Activated T-helper 17 cell treated with anti-CD3 and anti-CD28 coated beads, Interleukin-2, amount 50 U/mL, for 72 hours (primary cell): Measurements from ENCODE around the gene TMEM138. TPM values are rescaled to one million over a fixed set of nuclear protein-coding genes. Genes with fewer than 3 reads are reported as not detected.

ENCODE experiments used
- ATAC-seq: fragments of 150-1000 bp; cut with Tn5 transposase; replicated peaks from 2 replicates; pipeline ENCODE4 v1.10.0; 2021; ENCODE audit warnings: mild to moderate bottlenecking, moderate library complexity
- H3K27ac Mint-ChIP-seq: one replicate; pipeline ENCODE4 v1.8.0; 2022; ENCODE audit warnings: mixed read lengths
- H3K27me3 Mint-ChIP-seq: one replicate; pipeline ENCODE4 v1.8.0; 2022; ENCODE audit warnings: mixed read lengths
- H3K36me3 Mint-ChIP-seq: one replicate; pipeline ENCODE4 v1.8.0; 2022; ENCODE audit warnings: low read depth, mild to moderate bottlenecking, mixed read lengths
- H3K4me1 Mint-ChIP-seq: one replicate; pipeline ENCODE4 v1.8.0; 2022; ENCODE audit warnings: mixed read lengths
- H3K4me3 Mint-ChIP-seq: one replicate; pipeline ENCODE4 v1.8.0; 2022; ENCODE audit warnings: mild to moderate bottlenecking, mixed read lengths
- H3K9me3 Mint-ChIP-seq: one replicate; pipeline ENCODE4 v1.8.0; 2022; ENCODE audit warnings: mixed read lengths
- total RNA-seq, 2 donors: library from RNA; stranded (reverse); gene quantifications; one replicate each; pipeline ENCODE4 v1.2.3, GENCODE V29; 2022

Gene TMEM138
- total RNA-seq, 2 donors from 2014 or later, result 30.6 to 47.9 TPM

DNA sequence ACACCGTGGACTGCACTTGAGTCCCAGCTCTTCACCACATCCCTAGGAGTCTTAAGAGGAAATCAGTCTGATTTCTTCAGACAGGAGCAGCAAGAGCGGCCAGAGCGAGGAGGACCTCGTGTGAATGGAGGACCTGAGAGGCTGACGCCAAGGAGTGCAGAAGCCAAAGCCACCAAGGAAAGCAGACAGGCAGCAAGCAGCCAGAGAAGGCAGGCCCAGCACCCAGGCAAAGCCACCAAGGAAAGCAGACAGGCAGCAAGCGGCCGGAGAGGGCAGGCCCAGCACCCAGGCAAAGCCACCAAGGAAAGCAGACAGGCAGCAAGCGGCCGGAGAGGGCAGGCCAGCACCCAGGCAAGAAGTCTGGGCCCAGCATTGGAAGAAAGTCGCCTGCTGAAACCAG lies 12.3 kb upstream of the TMEM138 start:
- no peak for ATAC-seq
- Mint-ChIP-seq H3K27me3 (no peaks in the 10 kb centered on the region), H3K27ac (no peak overlapping the region), H3K9me3 (no peaks in the 10 kb centered on the region), H3K4me1 (peaks cover 5% of the 10 kb centered on the region), H3K36me3 (peaks cover 38% of the 10 kb centered on the region), H3K4me3 (no peak overlapping the region)

DNA sequence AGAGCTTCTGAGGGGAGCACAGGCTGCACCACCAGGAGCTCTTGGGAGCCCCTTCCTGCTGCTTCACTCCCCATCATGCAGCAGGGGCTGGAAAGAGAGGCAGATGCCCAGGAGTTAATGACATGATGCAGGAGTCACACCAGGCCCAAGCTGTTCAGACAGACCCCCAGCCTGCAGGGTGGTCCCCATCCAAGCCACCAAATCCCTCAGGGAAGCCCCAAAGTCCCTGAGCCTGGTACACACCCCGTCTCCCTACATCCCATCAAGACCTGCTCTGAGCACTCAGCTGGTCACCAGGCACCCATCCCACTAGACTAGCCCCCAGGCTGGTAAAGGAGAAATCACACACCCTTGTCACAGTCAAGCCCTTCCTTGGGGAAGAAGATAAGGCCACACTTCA lies 11.8 kb upstream of the TMEM138 start:
- ATAC-seq, result no peak
- Mint-ChIP-seq H3K27ac (no peak overlapping the region), H3K4me1 (peaks cover 5% of the 10 kb centered on the region), H3K36me3 (peaks cover 38% of the 10 kb centered on the region), H3K9me3 (no peaks in the 10 kb centered on the region), H3K27me3 (no peaks in the 10 kb centered on the region), H3K4me3 (no peak overlapping the region)

DNA sequence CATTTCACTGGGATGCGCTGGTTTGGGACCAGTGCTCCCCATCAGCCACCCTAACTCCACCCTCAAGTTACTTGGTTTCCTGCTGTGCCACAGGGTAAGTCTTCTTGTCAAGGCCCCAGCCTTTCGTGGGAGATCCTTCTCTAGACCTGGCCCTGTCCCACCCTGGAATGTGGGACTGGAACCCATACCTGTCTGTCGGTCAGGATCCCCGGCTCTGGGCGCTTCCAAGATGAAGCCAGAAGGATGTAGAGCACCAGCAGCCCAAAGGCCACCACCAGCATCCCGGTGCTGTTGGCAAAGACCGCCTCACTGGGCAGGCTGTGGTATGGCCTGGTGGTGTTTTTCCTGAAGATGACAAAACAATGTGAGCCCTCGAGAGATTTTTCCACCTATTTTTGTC lies 11.4 kb upstream of the TMEM138 start:
- H3K9me3 Mint-ChIP-seq, result no peaks in the 10 kb centered on the region
- no peak overlapping the region for H3K4me3 Mint-ChIP-seq
- no peak overlapping the region for H3K27ac Mint-ChIP-seq
- no peak for ATAC-seq
- H3K4me1 Mint-ChIP-seq, result peaks cover 5% of the 10 kb centered on the region
- peaks cover 38% of the 10 kb centered on the region for H3K36me3 Mint-ChIP-seq
- H3K27me3 Mint-ChIP-seq, result no peaks in the 10 kb centered on the region

DNA sequence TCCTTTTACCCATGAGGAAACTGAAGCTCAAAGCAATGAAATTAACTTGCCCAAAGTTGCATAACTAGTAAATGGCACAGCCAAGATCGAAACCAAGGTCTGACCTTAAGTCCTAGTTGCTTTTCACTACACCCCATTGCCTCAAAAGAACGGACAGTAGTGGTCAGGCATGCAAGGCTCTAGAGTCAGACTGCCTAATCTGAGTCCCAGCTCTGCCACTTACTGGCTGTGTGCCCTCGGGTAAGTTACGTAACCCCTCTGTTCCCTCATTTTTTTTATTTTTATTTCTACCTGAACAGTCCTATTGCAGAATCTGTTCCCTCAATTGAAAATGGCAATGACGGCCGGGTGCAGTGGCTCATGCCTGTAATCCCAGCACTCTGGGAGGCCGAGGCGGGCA lies 10.1 kb upstream of the TMEM138 start:
- H3K4me3 Mint-ChIP-seq, result no peak overlapping the region
- H3K4me1 Mint-ChIP-seq, result peaks cover 5% of the 10 kb centered on the region

DNA sequence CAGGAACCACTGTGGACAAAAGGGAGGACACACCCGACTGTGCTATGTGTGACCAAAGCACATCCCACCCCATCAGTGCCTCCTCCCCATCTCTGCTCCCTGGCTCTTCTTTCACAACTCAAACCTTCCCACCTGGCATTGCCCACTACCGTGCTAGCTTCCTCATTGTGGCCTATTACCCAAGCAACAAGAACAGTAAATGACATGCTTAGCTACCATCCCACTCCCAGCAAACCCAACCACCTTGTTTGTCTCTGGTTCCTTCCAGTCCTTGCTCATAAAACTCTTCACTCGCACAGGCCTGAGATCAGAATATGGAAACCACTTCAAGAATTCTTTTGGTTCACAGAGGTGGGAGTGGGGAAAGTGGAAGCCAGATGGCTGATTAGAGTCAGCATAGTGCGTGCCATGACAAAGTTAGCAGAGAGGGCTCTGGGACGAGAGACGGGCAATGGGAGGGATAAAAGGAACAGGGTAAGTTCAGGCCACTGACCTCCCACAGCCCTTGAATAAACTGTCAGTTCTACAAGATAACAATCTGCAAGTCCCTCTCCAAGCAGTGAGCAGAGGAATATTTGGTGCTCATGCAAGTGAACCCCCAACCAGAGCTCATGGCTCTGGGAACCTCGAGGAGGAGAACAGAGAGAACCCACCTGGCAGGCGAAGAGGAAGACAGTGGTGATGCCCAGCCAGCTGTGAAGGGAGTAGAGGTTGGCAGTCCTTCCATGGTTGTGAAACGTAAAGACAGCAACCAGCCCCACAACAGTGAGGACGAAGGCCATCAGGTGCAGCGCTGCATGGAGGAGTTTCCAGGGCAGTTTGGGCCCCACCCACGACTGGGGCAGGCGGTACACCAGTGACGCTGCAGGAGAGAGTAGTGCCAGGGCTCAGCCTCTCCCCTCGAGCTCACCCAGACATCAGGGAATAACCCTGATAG lies 8.8 kb upstream of the TMEM138 start:
- Mint-ChIP-seq H3K27me3 (no peaks in the 10 kb centered on the region), H3K9me3 (no peaks in the 10 kb centered on the region)

More for the DNA sequence above, 10.1 kb upstream of the TMEM138 start:
- Mint-ChIP-seq H3K36me3 (peaks cover 38% of the 10 kb centered on the region), H3K27ac (no peak overlapping the region), H3K27me3 (no peaks in the 10 kb centered on the region), H3K9me3 (no peaks in the 10 kb centered on the region)
- no peak for ATAC-seq

DNA sequence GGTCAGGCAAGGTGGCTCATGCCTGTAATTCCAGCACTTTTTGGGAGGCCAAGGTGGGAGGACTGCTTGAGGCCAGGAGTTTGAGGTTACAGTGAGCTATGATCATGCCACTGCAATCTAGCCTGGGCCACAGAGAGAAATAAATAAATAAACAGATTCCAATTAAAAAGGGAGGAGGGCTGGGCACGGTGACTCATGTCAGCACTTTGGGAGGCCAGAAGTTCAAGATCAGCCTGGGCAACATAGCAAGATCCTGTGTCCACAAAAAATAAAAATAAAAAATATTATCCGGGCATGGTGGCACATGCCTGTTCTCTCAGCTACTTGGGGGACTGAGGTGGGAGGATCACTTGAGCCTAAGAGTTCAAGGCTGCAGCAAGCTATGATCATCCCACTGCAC lies 8.0 kb upstream of the TMEM138 start:
- no peaks in the 10 kb centered on the region for H3K9me3 Mint-ChIP-seq
- H3K4me3 Mint-ChIP-seq, result no peak overlapping the region
- no peak overlapping the region for H3K27ac Mint-ChIP-seq
- peaks cover 32% of the 10 kb centered on the region for H3K36me3 Mint-ChIP-seq
- H3K27me3 Mint-ChIP-seq, result no peaks in the 10 kb centered on the region
- peaks cover 9% of the 10 kb centered on the region for H3K4me1 Mint-ChIP-seq
- ATAC-seq, result no peak

More for the DNA sequence above, 8.8 kb upstream of the TMEM138 start:
- Mint-ChIP-seq H3K36me3 (peaks cover 38% of the 10 kb centered on the region), H3K4me1 (peaks cover 9% of the 10 kb centered on the region), H3K4me3 (no peak overlapping the region), H3K27ac (no peak overlapping the region)
- no peak for ATAC-seq

DNA sequence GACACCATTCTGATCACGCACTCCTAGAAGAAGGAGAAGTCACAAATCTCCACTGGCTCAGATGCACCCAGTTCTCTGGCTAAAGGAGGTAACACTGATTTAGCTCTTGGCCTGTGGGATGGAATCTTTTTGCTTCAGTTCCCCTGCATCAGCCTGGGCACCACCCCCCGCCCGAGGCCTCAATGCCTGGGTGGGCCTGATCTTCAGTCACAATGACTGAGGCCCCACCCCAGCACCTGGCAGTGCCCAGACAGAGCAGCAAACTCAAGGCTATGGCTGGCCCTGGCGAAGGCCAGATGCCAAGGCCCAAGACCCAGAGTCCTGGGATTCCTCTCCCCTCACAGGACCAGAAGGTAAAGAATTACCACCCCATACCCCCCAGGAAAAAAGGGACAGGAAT lies 5.5 kb upstream of the TMEM138 start:
- peaks cover 19% of the 10 kb centered on the region for H3K36me3 Mint-ChIP-seq
- ATAC-seq, result no peak
- H3K27me3 Mint-ChIP-seq, result no peaks in the 10 kb centered on the region
- H3K4me3 Mint-ChIP-seq, result no peak overlapping the region
- H3K27ac Mint-ChIP-seq, result peak overlapping the region; percentile 58
- peaks cover 9% of the 10 kb centered on the region for H3K4me1 Mint-ChIP-seq
- no peaks in the 10 kb centered on the region for H3K9me3 Mint-ChIP-seq

DNA sequence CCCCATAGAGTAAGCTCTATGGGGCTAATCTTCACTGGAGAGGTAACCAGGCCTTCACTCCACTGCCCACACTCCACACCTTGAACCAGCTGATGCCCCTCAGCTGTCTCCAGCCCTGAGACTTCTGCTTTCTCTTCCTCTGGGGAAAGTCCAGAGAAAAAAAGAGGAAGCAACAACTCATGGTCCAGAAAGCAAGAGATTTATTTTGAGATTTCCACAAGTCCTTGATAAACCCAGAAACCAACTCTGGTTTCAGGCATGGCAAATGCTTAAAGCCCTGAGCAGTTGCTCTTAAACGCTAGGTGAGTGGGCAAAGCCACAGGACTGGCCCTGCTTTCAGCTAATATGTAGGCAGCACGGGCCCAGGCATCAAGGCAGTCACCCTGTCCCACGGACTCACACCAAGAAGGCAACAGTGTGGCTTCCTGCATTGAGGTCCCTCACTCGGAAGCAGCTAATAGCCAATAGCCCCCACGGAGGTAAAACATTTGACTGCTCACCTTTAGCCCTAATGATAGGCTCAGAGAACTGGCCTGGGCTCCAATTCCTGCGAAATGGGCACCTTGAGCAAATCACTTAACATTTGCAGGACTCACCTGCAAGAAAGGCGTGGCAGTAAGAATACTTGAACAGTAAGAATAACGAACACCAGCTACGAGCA lies 4.8 kb upstream of the TMEM138 start:
- Mint-ChIP-seq H3K27ac (peak overlapping the region; percentile 58), H3K27me3 (no peaks in the 10 kb centered on the region), H3K4me1 (peaks cover 10% of the 10 kb centered on the region), H3K9me3 (no peaks in the 10 kb centered on the region), H3K4me3 (no peak overlapping the region), H3K36me3 (peaks cover 19% of the 10 kb centered on the region)
- no peak for ATAC-seq

DNA sequence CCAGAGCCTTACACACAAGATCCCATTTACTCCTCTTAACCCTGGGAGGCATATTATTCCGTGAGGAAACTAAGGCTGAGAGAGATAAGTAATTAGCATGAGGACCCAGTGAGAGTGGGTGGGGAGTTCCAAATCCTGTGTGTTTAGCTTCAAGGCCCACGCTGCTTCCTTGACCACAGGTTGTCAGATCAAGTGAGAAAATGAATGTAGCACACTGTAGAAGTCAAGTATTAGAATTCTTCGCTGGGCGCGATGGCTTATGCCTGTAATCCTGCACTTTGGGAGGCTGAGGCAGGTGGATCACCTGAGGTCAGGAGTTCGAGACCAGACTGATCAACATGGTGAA lies 4.3 kb upstream of the TMEM138 start:
- H3K27me3 Mint-ChIP-seq, result no peaks in the 10 kb centered on the region
- no peak for ATAC-seq
- H3K36me3 Mint-ChIP-seq, result peaks cover 19% of the 10 kb centered on the region
- peak overlapping the region; percentile 58 for H3K27ac Mint-ChIP-seq
- H3K4me3 Mint-ChIP-seq, result no peak overlapping the region
- H3K4me1 Mint-ChIP-seq, result peaks cover 15% of the 10 kb centered on the region
- H3K9me3 Mint-ChIP-seq, result no peaks in the 10 kb centered on the region

DNA sequence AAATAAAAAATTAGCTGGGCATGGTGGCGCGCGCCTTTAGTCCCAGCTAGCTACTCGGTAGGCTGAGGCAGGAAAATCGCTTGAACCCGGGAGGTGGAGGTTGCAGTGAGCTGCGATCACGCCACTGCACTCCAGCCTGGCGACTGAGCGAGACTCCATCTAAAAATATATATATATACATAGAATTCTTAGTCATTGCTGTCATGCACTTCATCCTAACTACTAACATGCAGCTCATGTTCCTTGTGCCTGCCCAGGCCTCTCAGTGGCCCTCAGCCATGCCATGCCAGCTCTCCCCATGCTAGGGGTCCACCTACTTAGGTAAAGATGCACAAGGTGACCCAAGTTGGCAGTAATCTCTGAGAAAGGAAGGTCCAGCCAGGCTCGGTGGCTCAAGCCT lies 3.6 kb upstream of the TMEM138 start:
- Mint-ChIP-seq H3K36me3 (peaks cover 19% of the 10 kb centered on the region), H3K4me1 (peaks cover 16% of the 10 kb centered on the region), H3K27ac (no peak overlapping the region), H3K27me3 (no peaks in the 10 kb centered on the region), H3K4me3 (no peak overlapping the region), H3K9me3 (no peaks in the 10 kb centered on the region)
- no peak for ATAC-seq

DNA sequence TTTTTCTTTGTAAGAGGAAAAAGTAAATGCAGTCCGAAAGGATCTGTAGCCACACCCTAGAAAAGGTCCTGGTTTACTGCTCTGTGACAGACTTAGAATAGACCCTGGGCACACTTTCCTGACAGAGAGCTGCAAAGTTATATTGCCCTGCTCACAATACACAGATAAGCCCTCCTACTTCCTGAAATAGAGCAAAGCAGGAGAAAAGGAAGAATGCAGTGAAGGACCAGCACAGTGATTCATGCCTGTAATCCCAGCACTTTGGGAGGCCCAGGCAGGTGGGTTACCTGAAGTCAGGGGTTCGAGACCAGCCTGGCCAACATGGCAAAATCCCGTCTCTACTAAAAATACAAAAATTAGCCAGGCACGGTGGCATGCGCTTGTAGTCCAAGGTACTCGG lies 2.7 kb upstream of the TMEM138 start:
- no peaks in the 10 kb centered on the region for H3K9me3 Mint-ChIP-seq
- peaks cover 17% of the 10 kb centered on the region for H3K4me1 Mint-ChIP-seq
- no peak for ATAC-seq
- H3K36me3 Mint-ChIP-seq, result peaks cover 26% of the 10 kb centered on the region
- H3K27me3 Mint-ChIP-seq, result no peaks in the 10 kb centered on the region
- peak overlapping the region; percentile 98 for H3K4me3 Mint-ChIP-seq
- H3K27ac Mint-ChIP-seq, result no peak overlapping the region

DNA sequence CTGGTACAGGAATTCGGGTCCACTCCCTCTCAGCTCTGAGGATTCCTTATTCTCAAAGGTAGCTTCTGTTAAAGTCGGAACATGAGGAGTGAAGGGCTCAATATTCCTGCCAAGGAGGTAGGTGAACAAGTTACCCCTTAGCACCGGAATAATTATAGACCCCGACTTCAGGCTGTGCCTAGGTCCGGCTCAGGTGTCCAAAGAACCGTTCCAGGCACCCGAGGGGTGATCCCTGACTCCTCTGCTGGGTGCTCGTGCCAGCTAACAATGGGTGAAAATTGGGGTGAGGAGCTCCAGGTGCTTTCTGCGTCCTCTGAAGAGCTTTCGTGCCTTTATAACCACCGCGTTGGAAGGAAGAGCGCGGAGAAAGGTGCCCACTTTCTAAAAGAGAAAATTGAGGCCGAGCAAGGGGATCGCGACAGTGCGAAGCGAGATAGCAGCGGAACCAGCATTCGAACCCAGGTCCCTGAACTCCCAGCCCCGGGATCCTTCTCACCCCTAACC lies 885 bp upstream of the TMEM138 start:
- peak; percentile 0 for ATAC-seq
- H3K4me3 Mint-ChIP-seq, result peak overlapping the region; percentile 98

DNA sequence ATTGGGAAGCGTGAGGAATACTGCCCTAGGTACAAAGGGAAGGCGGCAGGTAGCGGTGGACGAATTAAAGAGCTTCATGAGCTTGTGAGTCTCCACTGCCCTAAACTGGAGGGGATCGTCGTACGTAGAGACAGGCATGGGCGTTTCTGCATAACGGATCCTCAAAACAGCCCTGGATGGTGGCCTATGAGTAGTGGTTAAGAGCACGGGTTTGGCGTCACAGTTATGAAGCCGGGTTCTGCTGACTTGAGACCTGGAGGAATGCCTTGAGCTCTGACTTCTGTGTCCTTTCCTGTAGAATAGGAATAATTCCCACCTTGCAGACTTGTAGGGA lies 335 bp downstream of the TMEM138 start:
- ATAC-seq, result peak; percentile 13
- no peaks in the 10 kb centered on the region for H3K9me3 Mint-ChIP-seq
- H3K4me3 Mint-ChIP-seq, result peak overlapping the region; percentile 98
- peaks cover 17% of the 10 kb centered on the region for H3K4me1 Mint-ChIP-seq
- H3K36me3 Mint-ChIP-seq, result peaks cover 52% of the 10 kb centered on the region
- H3K27me3 Mint-ChIP-seq, result no peaks in the 10 kb centered on the region
- peak overlapping the region; percentile 98 for H3K27ac Mint-ChIP-seq

More for the DNA sequence above, 885 bp upstream of the TMEM138 start:
- no peaks in the 10 kb centered on the region for H3K27me3 Mint-ChIP-seq
- H3K9me3 Mint-ChIP-seq, result no peaks in the 10 kb centered on the region
- peak overlapping the region; percentile 98 for H3K27ac Mint-ChIP-seq
- H3K36me3 Mint-ChIP-seq, result peaks cover 40% of the 10 kb centered on the region
- H3K4me1 Mint-ChIP-seq, result peaks cover 17% of the 10 kb centered on the region

DNA sequence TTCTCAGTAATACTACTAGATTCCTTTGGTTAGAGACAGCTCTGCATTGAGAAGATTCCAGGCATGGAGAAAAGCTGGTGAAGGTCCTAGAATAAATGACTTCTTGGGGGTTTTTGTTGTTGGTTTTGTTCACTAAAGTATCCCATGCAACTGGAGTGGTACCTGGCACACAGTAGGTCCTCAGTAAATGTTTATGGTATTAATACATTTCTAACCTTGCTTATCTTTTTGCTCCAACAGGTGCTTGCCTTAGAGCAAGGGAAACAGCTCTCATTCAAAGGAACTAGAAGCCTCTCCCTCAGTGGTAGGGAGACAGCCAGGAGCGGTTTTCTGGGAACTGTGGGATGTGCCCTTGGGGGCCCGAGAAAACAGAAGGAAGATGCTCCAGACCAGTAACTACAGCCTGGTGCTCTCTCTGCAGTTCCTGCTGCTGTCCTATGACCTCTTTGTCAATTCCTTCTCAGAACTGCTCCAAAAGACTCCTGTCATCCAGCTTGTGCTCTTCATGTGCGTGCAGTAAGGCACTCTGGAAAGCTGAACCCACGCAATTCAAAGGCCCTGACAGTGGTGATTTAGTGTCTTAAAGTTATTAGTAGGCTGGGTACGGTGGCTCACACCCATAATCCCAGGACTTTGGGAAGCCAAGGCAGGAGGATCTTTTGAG lies 2.0 kb downstream of the TMEM138 start:
- Mint-ChIP-seq H3K36me3 (peaks cover 69% of the 10 kb centered on the region), H3K27me3 (no peaks in the 10 kb centered on the region), H3K4me1 (peaks cover 14% of the 10 kb centered on the region), H3K9me3 (no peaks in the 10 kb centered on the region), H3K4me3 (peak overlapping the region; percentile 98), H3K27ac (peak overlapping the region; percentile 98)
- no peak for ATAC-seq
